Left forelimb (tissue), 1 donor: ENCODE results near the gene WNT5A.
"Not testable (repeated sequence)": the region's sequence is repeated elsewhere in the genome, so short reads cannot be mapped to it uniquely, and the experiment has no call there.

Experiments used
- DNase-seq: peaks from one replicate; pipeline ENCODE4 v3.0.0-alpha.2; 2018; ENCODE audit warnings: low spot score

Gene WNT5A

DNA sequence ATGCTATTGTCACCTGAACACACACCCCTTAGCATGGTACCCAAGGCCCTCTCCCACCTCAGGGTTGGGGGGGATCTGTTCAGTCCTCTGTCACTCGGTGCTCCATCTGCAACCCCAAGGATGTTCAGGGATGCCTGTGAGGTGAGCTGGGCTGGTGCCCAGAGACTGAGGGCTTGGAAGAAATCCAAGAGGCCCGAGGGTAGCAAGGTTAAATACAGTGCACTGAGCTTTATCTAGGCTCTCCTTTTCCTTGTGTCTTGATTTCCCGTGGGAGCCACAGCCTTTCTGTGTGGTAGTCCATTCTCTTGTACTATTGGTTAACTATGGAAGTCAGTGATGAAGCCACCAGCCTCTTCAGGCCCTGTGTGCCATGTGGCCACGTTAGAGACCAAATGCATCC, 18.7 kb upstream of the WNT5A start:
- DNase-seq = no peak

DNA sequence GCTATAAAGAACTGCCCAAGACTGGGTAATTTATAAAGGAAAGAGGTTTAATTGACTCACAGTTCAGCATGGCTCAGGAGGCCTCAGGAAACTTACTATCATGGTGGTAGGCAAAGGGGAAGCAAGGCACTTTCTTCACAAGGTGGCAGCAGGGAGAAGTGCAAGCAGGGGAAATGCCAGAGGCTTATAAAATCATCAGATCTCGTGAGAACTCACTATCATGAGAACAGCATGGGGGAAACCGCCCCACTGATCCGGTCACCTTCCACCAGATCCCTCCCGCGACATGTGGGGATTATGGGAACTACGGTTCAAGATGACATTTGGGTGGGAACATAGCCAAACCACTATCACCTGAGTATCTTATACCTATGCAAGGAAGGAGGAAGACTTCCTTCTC, 18.0 kb upstream of the WNT5A start:
- DNase-seq = not testable (repeated sequence)

DNA sequence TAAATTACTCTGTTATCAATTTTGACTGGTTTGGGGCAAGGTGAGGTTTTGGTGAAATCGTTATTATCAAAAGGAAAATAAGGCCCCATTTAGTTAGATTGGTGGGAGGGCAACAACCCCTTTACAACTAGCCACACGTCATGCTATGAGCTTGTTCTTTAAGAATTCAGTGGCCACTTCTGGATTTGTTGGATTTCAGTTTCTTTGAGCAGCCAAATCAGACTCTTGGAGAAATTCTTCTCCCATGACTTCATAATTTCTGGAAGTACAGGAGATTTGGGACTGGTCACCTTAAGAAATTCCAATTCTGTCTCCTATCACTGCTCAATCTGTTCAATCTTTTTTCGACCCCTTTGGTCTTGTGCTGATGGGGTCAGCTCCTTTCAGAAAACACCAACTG, 14.8 kb upstream of the WNT5A start:
- DNase-seq = no peak

DNA sequence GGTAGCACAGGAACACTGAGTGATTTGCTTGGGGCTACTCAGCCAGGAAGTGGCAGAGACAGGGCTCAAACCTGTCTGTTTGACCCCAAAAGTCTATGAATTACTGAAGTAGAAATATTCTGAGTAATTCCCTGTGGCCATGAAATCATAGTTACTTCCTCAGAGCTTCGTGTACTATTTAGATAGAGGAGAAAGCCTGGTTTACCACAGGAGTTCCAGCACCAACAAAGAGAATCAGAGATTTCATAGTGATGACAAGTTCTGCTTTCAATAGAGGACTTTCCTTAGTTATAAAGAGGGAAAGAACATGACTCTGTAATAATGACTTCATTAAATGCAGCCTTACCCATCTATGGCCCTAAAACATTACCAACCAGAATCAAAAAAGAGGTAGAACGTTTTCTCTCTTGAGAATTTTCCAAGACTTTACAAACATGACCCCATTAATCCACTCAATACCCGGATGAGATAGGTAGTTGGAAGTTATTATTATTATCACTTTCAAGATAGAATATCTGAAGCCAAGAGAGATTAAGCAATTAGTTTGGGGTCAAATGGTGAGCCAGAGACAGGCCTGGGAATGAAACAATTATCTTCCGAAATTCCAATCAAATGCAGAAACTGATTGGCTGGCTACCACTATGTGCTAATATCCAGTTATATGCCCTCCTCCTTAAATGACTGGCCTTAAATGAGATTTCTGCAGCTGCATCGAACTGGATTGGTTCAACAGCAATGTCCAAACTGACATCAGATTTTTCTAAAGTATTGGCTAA, 13.6 kb upstream of the WNT5A start:
- DNase-seq = no peak

DNA sequence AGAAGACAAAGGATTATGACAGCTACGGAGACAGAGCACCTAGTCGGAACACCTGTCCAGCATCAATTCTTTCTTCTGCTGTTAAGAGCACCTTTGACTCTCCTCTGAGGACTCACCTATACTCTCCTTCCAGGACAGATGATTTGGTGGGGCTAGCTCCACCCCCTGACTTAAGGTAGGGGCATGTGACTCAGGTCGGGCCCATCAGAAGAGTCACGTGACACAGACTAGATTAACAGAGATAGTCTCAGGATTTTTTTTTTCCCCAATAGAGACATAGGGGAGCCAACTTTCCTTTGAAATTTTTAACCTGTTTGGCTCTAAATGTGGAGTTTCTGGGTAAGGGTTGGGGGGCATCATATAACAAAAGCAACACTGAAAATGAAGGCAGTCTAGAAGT, 11.4 kb upstream of the WNT5A start:
- DNase-seq = no peak

DNA sequence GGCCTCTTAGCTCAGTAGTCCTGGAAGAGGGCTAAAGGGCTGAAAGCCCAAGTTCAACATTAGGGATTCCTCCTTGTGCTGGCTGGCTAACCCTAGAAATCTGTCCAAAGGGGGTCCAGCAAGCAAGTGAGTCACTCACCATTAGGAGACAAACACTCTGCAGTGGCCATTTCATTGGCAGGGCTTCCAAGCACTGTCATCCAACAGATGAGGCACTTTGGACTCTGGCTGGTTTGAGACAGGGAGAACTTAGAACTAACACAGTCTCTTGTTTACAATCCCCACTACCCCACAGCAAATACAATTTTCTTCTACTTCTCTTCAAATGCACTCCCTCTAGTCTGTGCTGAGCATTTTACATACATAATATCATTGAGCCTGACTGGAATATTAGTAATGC, 10.1 kb upstream of the WNT5A start:
- no peak for DNase-seq

DNA sequence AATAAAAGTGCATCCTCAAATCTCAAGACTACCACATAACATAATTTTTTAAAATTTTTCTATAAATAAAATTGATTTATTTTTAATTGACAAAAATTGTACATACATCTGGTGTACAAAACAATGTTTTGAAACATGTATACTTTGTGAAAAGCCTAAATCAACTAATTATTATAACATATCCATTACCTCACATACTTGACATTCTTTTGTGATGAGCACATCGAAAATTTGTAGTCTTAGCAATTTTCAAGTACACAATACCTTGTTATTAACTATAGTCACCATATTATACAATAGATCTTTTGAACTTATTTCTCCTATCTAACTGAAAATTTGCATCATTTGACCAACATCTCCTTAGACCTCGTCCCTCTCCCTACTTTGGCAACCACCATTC, 7.9 kb upstream of the WNT5A start:
- no peak for DNase-seq

DNA sequence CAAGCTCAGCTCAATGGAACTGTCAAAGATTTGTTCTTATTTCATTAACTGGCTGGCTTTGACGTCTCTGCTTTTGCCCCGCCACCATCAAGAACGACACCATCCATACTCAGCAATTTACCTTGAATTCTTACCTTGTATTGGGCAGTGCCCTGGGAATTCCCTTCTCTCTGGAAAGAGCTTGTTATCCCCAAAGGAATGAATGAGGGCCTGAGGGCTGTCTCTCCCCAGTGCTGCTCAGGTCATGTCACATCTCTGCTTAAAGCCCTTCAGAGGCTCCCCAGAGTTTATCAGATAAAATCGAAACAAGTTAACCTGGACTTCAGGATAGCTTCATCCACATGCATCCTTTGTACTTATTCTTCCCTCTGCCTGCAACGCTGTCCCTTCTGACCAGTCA, 5.9 kb upstream of the WNT5A start:
- no peak for DNase-seq

DNA sequence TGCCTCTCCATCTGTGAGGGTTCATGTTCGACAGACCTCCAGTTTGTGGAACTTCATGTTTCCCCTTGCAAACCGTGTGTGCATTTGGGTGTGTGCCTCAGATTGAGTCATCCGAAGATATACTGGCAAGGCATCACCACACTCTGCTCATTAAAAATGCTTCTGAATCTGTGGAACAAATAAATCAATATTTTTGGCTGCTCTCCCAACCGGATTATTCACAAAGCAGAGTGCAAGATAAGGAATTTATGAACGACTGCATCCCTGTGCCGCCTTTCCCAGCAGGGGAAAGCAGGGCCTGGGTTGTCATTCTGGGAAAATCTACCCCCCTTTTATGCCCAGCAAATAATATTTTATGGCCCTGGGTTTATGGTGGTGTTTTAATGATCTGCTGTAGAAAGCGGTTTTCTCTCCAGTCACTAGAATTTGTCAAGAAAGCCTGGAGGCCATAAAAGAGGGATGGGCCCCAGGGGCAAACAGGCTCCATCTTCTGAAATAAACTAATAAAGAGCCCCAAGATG, 4.2 kb upstream of the WNT5A start:
- no peak for DNase-seq

DNA sequence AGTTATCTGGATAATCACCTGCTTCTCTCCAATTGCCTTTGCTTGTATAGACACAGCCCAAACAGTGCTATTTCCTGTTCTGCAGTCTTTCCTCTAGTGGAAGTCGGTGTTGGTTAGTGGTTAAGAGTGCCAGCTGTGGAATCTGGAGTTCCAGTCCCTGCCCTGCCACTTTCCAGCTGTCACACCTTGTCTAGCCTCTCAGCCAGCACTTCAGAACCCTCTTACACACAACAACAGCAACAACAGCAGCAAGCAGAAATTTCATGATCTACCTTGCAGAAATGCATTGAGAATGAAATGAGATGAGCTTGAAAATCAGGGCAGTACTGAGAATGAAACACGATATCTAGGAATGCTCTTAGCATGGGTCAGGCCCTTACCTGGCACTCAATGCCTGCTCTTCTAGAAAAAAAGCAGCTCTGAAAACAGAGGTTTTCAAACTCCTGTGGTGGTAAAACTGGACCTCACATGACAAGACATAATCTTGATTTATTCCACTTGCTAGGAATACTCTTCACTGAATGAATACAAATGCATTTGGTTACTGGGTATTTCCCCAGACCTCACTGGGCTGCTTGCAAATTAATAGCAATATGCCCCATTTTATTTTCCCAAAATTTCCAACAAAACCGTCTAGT, 3.3 kb upstream of the WNT5A start:
- no peak for DNase-seq

DNA sequence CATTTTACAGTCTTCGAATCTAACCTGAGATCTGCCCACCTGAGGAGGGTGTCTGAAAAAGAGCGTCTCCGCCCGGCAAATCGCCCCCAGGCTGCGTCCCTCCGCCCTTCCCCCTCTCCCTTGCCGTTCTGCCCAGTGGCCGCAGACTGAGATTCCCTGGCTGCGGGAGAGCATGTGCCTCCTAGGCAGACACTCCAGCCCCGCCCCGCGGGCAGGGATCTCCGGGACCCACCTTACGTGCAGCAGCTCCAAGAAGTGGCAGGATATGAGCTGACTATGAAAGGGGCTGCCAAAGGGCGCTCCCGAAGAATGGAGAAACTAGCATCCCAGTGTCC, 2.7 kb upstream of the WNT5A start:
- no peak for DNase-seq

DNA sequence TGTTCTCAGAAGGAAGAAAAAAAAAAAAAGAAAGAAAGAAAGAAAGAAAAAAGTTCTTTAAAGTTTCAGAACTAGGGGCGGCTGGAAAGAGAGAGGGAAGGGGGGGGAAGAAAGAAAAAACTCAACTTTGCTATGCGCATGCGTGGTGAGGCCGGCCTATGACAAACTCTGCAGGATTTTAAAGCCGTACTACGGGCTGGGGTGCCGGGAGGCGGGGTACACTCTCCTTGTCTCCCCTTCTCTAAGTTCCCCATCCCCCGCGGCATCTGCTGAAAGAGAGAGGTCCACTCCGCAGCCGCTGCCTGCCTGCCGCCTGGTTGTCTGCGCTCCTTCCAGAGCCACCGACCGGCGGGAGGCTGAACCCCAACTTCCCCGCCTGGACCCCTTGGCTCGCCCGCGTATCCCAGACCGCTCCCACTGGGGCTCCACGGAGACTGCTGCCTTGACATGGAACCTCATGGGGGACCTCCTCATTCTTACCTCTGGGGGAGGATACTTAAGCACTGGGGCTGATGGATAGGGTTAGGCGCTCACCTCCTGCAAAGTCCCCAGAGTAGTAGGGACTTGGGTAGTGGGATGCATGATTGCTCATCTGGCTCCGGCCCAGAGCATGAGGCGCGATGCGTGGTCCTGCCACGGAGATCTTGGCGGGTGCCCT, 1.4 kb upstream of the WNT5A start:
- DNase-seq = peak; percentile 85

DNA sequence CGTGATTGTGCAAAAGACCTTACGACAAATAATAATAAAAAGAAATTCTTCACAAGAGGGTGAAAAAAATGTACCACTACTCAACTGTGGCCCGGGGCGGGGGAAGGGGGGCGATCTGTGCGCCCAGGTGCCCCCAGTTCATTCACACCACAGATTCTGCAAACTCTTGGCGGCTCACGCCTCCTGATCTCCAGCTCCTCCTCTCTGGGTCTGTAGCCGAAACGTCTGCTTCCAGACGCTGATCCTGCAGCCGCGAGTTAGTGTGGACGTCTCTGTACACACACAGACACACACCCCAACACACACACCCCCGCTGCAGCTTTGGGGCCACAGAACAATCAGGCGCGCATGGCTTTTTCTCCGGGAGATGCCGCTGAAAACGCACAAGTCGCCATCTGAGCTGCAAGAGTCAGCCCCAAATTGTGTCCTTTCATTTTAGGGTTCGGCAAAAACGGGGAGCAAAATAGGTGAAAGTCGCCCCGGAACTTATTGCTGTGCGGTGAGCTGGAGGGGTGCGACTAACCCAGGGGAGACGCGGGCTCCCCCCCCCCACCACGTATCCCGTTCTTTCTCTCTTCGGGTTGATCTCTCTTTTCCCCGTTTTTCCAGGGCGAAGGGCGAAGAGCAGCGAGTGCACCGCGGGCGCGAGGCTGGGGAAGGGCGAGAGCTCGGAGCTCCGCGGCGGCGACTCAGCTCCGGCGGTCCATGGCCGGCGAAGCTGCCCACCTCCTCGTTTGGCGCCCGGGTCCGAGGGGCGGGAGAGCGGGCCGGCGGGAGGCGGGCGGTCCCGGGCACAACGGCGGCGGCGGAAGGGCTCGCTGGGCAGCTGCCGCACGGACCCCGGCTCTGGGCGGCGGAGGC, 505 bp upstream of the WNT5A start:
- no peak for DNase-seq

DNA sequence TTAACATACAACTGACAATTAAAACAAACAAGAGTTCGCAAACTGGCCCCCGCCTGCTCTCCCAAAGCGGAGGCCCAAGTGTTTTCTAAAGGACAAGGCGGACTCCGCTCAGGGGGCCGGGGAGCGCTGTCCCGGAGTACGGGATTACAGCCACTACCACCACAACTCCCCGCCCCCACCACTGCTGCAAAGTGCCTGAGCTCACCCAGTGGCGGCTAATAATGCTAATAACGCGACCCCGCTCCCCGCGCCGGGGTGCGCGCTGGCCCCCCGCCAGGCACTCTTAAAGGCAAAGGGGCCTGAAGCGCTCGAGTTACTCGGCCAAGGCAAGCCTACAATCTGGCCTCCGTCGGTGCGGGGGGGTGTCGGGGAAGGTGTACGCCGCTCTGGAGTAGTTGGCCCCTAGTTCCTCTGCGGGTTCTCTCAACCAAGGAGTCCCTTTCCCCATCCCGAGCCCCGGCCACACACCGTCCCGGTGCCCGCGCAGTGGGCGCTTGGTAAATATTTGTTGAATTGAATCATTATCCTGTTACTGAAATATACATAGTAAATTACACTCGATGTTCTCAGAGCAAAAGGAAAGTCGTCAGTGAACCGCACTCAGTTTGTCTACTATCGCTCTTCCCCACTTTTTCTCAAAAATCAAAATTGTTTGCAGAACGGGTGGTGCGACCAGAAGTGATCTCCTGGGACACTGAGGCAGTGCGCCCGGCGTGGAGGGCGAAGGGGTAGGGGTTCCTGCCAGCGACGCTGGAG, 827 bp downstream of the WNT5A start:
- peak; percentile 84 for DNase-seq

DNA sequence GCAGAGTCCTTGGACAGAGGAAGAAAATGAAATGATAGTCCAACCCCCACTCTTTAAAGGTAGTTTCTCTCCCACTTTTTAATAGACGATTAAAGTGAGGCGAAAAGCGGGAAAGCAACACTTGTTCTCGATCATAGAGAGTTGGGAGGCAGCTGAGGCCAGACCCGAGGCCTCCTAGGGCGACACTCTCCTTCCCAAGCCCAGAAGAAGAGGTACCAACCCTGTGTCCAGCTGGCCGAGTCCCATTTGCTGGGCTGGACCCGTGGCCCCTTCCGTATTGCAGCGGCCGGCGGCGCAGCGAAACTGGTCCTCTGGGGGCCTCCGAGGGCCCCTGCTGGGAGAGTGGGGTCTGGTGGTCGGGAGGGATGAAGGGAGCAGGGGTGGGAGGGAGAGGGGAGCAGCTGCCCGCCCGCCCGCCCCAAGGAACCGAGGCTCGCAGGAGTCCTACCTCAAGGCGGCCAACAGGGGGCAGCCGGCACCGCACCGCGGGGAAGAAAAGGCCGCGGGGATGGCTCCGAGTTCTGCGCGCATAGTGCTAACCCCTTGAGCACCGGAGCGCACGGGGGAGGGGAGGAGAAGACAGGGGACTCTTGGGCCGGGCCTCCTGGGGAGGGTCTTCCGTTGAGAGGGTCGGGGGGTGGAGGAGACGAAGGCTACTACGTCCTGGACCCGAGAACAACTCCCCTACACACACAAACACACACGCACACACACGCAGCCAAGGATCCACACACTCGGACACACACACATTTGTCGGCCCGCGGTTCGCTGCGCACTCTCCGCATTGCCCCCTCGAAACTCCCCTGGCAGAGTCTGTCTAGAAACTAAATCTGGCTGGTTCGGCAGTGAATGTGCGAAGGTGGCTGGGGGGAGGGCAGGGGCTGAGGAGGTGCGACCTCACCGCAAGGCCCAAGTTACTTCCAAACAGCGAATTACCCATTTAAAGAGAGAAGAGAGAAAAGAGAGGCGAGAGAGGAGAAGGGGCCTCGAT, 2.0 kb downstream of the WNT5A start:
- peak; percentile 93 for DNase-seq

DNA sequence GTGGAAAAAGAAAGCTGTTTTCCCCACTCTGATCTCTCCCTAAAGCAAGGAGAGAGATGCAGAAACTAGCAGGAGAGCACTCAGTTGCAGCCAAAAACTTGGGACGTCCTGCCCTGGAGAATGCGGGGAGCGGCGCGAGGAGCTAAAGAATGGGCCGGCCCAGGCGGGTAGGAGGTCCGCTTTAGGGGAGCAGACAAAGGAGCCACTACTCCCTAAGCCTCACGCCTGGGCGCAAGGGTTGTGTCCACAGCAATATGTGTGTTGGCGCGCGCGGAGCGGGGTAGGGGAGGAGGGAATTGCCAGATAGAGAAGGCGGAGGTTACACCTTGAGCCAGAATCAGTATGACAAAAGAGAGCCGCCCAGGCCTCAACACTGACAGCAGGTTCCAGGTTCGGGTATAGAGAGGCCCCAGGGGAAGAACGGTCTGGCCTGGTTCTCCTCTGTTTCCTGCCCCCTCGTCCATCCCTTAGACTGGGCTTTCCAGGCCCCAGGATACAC, 2.9 kb downstream of the WNT5A start:
- DNase-seq = no peak

DNA sequence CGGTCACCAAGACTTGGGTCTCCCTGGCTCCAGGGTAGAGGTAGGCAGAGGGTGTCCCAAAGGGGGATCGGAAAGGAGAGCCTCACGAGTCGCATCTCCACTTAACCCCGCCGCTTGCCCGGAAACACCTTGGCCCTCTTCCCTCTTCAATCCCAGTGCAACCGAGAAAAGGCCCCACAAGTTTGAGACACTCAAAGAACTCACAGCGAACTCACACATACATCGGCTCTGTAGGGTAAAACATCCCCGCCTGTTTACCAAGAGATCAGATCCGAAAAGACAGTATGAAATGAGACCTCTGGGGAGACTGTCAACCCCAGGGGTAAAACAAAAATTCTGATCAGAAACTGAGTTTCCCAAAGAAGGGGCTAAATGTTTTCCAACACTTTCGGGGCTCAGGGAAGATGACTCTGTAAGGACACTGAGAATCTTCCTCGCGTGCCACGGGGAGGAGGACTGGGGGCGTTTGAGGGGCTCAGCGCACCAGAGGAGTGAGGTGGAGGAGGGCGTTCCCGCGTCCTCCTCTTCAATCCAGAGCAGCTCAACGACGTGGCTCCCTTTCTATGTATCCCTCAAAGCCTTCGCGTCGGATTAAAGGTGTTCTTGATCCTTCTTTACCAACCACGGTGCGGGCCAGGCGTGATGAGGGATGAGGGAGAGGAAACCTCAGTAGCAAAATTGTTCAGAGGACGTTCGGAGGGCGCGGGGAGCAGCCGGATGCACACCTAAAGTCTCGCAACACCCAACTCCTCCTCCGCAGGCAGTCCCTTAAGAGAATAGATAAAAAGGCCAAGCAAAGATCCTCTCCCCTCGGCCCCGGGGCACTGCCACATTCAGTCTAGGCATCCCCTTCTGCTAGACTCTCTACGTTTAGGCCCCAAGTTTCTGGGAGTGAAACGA, 3.7 kb downstream of the WNT5A start:
- no peak for DNase-seq

DNA sequence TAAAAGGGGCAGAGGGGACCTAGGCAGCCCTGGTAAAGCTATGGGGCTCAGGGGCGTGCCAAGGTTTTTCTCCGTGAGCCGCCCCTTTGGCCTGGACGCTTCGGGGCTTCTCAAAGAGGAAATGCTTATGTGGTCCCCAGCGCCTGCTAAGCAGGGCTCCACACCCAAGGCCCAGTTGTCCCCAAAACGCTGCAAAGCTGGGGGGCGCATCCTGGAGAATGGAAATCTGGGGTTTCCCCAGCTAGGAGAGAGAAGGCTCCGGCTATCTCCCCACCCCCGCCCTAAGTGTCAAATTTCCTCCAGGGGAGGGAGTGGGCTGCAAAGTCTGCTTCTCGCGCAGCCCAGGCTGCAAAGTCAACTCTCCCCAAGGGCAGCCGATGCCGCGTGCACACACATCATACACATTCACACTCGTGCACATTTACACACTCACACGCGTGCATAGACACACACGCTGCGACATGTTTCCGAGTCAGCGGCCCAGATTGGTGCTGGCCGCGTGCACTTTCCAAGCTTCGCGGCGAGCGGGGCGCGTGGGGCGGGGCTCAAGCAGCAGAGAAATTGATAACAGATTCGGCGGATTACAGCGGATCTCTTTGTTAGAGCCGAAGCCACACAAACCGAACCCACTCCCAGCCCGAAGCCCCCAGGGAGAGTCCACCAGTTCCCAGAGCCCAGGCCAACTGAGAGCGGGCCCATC, 4.5 kb downstream of the WNT5A start:
- DNase-seq = no peak
